GF-D8 (cell line): ENCODE measurements around the gene SMAD7.

Experiments
- DNase-seq: peaks from one replicate; lab custom pipeline; 2025; lab: John Stamatoyannopoulos, UW

Gene SMAD7

GRCh38 chr18:48950536-48951447 lies at the start of gene SMAD7:
TSS of gene SMAD7 (minus strand) at chr18:48950965. CDS start at chr18:48950424, 541 bp downstream.
- DNase-seq = no peak

GRCh38 chr18:48999569-48999968 lies 48.8 kb upstream of the SMAD7 start:
- no peak for DNase-seq

GRCh38 chr18:48997985-48998831 lies 47.4 kb upstream of the SMAD7 start:
- no peak for DNase-seq

- no peak for DNase-seq
Observed at GRCh38 chr18:48997681-48997984, 46.9 kb upstream of the SMAD7 start.

- DNase-seq = no peak
Observed at GRCh38 chr18:48996901-48997463, 46.2 kb upstream of the SMAD7 start.

- no peak for DNase-seq
Observed at GRCh38 chr18:48996041-48996440, 45.3 kb upstream of the SMAD7 start.

- DNase-seq = no peak
Observed at GRCh38 chr18:48994926-48995835, 44.4 kb upstream of the SMAD7 start.

GRCh38 chr18:48994044-48994651 lies 43.4 kb upstream of the SMAD7 start:
- DNase-seq = no peak

- DNase-seq = no peak
Observed at GRCh38 chr18:48993586-48993985, 42.8 kb upstream of the SMAD7 start.

GRCh38 chr18:48992791-48993555 lies 42.2 kb upstream of the SMAD7 start:
- peak; percentile 84 for DNase-seq

GRCh38 chr18:48992133-48992532 lies 41.4 kb upstream of the SMAD7 start:
- no peak for DNase-seq

- DNase-seq = no peak
Observed at GRCh38 chr18:48991676-48992075, 40.9 kb upstream of the SMAD7 start.

- DNase-seq = no peak
Observed at GRCh38 chr18:48991319-48991660, 40.5 kb upstream of the SMAD7 start.

GRCh38 chr18:48990481-48991318 lies 39.9 kb upstream of the SMAD7 start:
- DNase-seq = no peak

GRCh38 chr18:48989304-48990303 lies 38.8 kb upstream of the SMAD7 start:
- DNase-seq = no peak

GRCh38 chr18:48988508-48989303 lies 37.9 kb upstream of the SMAD7 start:
- no peak for DNase-seq

- DNase-seq = no peak
Observed at GRCh38 chr18:48987821-48988220, 37.1 kb upstream of the SMAD7 start.
